Daoy (cell line): ENCODE measurements around the gene PDIA5. TPM values are rescaled to one million over a fixed set of nuclear protein-coding genes. Genes with fewer than 3 reads are reported as not detected.

ENCODE experiments used
- DNase-seq: peaks from one replicate; pipeline ENCODE4 v3.0.0-alpha.2; 2015; ENCODE audit warnings: low read depth
- total RNA-seq: library from RNA; depleted of rRNA; stranded (reverse); fragments of >200 nt; shearing (Covaris generic); gene quantifications from 2 replicates; pipeline ENCODE4 v1.2.3, GENCODE V29; 2014

Gene PDIA5
- total RNA-seq, 1 experiment from 2014 or later: 17.6 TPM

GRCh38 chr3:123071581-123071980 is 4.8 kb downstream of the PDIA5 start:
- DNase-seq: no peak

DNA sequence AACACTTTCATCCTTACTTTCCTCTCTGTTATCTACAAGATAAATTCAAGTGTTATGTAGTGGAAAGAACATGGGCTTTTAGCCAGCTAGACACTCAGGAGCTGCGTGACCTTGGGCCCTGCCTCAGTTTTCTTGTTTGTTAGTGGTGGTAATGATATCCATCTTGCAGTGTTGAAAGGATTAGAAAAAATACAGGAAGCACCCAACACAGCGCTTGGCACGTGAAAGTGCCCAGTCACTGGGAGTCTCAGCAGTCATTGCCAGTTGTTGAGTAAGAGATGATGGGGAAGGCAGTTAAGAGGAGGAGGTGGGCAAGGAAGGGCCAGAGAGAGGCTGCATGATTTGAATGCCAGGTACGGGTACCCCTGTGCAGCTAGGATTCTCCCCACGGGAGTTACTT is 5.3 kb downstream of the PDIA5 start:
- DNase-seq: no peak

DNA sequence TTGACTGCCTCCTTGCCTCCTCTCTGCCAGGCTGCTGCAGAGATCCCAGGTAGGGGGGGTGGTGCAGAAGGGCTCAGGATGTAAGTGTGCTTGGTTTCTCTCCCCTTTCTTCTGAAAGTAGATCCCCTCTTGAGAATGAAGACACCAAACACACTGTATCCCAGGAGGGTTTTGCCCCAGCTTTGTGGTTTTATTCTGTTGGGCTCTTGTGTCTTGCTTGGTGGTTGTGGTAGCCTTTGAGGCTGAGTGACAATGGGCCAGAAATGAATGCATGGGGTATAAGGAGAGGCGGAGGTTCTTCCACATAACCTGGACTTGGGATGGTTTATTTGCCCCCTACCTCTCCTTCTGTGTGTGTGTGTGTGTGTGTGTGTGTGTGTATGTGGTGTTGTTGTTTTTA is 5.7 kb downstream of the PDIA5 start:
- DNase-seq: no peak

GRCh38 chr3:123075359-123075758 is 8.5 kb downstream of the PDIA5 start:
- DNase-seq: peak; percentile 60

GRCh38 chr3:123076112-123076495 is 9.3 kb downstream of the PDIA5 start:
- no peak for DNase-seq

DNA sequence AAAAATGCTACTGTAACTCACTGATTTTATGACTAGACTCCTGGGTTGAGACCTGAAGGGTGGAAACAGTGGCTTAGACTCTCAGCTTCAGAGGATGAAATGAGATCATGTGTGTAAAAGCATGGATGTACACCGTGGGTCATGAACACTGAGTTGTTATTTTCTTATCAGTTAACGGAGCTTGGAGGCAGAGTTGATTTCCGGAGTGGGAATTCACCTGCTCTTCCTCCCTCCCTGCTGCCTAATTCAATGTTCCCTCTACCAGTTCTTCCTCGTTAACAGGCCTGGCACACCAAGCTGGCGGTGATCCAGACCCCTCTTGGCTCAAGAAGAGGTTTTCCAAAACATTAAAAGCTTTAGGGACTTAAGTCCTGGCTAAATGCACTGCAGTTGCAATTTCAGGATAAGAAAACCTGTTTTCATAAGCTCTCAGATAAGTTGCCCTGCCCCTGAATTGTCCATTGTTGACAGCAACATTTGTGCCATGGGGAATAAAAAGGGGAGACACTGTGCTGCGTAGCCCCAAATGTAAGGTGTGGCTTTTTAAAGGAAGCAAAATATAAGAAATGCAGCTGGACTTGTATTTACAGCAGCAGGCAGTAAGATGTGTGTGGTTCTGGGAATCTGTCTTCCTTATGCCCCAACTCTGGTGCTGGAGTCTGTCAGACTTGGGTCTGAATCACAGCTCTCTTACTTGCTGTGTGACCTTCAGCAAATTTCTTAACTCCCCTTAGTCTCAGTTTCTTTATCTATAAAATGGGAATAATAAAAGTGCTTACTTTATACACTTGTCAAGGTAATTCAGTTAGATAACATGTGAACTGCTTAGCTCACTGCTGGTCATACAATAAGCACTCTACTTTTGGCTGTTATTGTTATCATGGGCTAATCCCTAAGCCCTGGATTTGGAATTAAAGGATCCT is 9.9 kb downstream of the PDIA5 start:
- no peak for DNase-seq

DNA sequence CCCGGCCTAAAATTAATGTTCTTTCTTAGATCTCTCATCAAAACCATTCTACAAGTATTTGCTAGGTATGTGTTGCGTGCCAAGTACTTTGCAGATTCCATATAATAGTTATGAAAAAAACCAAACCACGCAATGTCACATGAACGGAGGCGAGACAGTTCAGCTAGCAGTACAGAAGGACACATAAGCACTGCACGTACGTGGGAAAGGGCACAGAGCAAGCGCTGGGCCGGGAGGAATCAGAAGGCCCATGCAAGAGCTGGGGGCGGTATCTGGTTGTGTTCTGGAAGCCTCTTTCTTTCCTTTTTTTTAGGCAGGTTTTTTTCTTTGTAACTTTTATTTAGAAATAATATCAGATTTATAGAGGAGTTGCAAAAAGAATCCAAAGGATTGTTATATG is 11.3 kb downstream of the PDIA5 start:
- no peak for DNase-seq

- DNase-seq: no peak
These were observed 14.2 kb downstream of the PDIA5 start for GRCh38 chr3:123080864-123081562.

DNA sequence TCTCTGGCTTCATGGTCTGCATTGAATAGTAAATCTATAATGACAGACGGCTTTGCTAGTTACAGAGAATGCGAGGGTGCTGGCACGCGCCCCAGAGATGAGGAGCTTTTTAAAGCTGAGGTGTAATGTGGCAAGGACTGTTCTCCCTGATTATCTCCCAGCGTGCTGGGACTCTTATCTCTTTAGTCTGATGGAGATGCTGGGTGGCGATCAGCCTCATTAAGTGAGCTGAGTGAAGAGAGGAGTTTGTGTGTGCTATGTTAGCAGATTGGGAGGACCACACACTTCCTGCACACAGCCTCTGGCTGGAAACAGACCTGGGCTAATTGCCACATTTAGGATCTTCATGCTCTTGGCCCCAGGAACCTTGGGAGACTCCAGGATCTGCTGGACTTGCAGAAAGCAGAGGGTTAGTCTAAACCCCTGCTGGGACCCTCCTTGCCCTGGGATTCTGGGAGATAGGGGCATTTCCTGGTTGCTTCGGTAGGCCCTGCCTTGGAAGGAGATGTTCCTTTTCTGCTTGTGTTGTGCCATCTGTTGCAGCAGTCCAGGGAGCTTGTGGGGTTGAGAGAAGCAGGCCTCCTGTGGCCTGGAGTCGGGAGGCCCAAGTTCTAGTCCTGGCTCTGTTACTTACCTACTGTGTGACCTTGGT is 15.0 kb downstream of the PDIA5 start:
- DNase-seq: no peak

DNA sequence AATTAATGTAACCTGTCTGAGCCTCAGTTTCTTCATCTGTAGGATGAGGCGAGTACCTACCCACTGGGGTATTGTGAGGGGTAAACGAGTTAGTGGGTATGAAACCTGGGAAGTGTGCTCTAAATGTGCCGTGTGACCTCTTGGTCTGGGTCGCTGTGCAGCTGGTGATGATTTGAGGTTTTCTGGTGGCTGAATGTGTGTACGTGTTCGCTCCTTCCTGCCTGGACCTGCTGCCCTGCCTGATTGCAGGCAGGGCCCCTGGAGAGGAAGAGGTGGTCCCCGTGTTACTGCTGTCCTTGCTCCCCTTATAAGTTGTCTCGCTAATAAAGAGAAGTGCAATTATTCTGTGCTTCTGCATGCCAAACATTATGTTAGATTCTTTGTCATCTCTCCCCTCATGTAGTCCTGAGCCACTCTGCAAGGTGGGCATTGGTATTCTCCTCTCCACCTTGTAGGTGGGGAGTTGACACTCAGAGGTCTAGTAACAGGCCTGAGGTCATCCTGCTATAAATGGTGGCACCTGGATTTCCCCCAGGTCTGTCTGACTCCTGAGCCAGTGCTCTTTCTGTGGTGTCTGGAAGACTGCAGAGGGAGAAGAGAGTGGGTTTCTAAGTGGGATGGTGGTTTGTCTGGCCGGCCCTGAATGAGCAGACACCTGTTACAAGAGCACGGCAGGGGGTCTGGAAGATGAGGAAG is 15.7 kb downstream of the PDIA5 start:
- no peak for DNase-seq

GRCh38 chr3:123083383-123084124 is 16.7 kb downstream of the PDIA5 start:
- DNase-seq: no peak

DNA sequence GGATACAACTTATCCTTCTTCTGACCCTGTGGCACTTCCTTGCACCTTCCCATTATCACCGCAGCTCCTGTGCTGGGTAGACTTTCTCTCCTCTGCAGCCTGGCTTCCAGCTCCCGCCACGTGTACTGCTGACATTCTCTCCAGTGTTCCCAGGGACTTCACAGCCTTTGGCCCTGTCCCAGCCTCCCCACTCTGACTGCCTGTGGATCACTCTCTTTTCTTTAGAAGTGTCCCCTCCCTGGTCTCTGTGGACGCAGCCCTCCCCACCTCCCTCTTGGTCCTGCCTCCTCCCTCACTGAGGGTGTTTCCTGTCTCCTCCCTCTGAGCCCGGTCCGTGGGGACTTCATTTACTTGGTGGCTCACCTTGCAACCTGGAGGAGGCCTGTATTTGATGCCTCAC is 17.4 kb downstream of the PDIA5 start:
- no peak for DNase-seq

DNA sequence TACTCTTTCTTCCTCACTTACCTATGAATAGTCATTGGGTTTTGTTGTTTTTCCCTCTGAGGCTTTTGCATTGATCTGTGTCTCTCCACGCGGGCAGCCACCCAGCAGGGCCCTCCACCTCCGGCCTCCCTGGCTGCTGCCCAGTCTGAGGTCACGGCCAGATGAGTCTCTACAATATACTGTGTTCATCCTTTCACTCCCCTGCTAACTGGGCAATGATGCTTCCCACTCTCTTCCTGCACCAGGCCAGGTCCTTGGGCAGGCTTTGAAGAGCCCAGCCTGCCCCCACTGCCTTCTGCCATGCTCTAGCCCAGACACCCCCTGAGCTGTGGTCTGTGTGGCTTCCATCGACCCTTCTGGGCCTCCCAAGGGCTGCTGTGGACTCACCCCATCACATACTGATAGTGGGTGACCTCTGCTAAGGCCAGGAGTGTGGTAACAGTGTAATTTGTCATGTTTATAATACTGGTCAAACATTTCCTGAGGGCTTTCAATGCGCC is 18.0 kb downstream of the PDIA5 start:
- DNase-seq: no peak

GRCh38 chr3:123085293-123085931 is 18.6 kb downstream of the PDIA5 start:
- DNase-seq: no peak

- no peak for DNase-seq
These were observed 19.3 kb downstream of the PDIA5 start for GRCh38 chr3:123085932-123086627.

DNA sequence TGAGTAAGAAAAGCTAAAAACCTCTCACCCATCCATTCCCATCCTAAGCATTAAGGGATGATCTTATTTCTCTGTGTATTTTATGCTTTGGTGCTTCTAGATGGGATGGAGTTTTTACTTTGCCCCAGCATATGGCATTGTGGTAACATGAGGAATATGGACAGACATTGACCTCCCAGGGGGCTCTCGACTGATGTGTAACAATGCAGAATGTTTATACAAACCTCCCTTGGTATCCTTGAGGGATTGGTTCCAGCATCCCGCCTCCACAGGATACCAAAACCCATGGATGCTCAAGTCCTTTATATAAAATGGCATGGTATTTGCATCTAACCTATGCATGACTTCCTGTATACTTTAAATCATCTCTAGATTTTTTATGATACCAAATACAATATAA is 21.6 kb downstream of the PDIA5 start:
- DNase-seq: no peak

DNA sequence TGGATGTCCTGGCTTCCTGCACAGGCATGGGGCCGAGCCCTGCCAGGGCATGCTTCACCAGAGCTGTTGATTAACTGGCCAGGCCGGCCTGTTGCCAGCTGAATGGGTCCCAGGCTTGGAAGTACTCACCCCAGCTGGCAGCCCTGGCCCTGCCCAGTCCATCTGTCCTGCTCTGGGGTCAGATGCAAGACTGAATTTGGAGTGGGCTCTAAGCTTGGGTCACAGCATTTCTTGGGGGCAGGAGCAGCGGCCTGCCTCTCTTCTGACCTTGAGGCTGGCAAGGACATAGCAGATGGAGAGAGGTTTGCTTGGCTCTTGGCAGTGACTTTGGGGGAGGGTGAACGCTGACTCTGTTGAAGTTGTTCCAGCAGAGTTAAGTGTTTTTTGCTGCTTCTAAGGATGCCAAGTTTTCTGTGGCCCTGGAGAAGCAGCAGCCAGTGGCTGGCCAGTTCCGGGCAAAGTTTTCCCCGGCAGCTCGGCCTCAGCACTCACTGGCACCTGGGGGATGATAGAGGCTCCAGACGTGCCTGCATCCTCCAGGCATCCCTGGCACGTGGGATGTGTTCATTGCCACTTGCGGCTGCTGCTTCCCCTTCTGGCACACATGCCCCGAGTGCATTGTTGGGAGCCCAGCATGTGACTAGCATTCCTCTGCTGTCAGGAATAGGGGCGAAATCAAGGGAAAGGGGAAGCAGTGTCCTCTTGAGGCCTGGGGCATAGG is 22.9 kb downstream of the PDIA5 start:
- DNase-seq: no peak

GRCh38 chr3:123090728-123091531 is 24.1 kb downstream of the PDIA5 start:
- no peak for DNase-seq
